ENCODE results near the gene MBP.
"Not testable (repeated sequence)": the region's sequence is repeated elsewhere in the genome, so short reads cannot be mapped to it uniquely, and the experiment has no call there.

Gene MBP

DNA sequence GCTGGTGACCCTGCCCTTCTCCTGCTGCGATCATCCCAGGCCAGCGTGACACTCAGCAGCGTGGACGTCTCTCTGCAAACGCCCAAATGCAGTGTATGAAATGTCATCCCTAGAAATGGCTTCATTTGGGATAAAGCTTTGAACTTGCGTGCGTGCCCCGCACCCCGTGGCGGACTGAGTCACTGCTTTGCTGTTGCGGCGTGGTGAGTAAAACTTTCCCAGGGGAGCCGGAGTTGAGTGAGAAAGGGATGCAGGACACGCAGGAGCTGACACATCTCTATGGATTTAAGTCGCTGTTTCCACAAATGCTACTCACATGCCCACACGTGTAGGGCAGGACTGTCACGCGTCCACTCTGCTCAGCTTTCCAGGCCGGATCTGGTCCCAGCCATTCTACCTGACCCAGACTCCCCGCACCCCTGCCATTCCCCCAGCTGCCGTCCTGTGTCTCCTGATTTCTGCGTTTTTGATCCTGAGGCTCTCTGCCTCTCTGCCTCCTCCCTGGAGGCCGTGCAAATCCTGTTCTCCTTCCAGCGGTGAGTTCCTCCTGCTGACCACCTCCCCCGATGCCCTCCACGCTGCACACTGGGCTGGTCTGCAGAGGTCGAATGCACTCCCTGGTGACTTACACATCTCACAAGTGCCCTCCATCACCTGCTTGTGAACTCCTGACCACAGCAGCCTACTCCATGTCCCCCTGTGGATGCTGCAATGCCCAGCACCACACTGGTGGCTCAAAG, 88.9 kb downstream of the MBP start:
- no peak for DNase-seq

DNA sequence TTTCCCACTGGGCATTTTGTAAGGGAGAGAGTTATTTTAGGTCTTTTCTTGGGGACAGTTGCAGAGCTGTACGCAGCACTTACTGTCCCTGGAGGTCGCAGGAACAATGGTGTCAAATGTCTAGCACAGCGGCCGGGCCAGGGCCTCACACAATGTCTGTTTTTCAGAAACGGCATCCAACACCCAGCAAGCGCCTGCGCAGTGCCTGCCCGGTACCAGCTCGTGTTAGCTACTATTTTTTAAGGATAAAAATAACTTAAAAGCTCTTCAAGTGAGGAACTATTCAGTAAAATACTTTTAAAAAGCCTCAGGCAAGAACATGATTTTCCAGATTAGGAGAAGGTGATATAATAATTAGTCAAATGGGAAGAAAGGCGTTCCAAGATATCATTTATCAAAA, 90.0 kb downstream of the MBP start:
- no peak for DNase-seq

GRCh38 chr18:77039196-77040130, 93.1 kb downstream of the MBP start:
- DNase-seq: no peak

- DNase-seq: no peak
These were observed 94.3 kb downstream of the MBP start for GRCh38 chr18:77038182-77038858.

DNA sequence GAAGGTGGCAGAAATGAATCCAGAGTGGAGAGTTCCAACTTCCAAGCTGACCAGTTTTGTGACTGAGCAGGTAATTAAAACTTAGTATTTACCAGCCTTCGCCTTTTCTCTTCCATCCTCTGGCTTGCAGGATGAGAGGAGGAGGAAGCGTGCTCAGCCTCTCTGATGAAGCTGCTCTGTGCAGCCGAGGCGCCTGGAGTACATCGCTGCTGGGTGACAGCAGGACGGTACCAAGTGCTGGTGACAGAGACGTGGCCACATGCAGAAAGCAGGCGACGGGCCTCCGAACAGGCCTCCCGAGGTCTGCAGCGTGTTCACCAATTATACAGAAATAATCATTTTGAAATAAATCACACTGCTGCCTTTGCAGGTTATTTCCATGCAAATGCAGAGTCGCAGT, 95.0 kb downstream of the MBP start:
- no peak for DNase-seq

DNA sequence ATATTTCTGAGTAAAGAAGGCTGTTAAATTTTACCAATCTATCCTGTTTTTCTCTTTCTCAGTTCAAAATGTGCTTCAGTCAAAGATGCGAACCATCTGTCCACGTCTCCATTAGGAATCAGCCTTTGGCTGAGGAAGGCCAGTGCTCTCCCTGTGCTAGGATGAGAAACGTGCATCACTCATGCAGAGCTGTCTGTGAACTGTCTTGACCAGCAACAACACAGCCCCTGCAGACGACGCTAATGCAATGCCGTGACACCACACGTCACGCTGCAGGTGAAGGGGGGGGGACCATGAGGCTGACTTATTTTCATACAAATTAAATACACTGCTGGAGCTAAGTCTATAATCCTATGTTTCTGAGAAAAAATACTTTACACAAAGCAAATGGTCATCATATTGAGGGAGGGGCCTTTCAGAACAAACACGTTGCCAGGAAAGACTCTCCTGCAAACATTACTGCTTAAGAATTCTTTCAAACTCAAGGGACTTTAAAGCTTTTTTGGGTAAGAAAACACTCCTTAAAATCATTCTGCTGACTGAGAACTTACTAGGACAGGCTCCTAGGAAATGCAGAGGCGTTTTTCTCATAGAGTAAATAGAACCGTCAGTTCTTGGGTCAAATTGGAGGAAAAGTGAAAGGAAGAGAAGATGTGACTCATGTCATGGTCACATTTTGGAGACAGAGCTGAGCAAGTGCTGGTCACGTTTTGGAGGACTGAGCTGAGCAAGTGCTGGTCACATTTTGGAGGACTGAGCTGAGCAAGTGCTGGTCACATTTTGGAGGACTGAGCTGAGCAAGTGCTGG, 97.0 kb downstream of the MBP start:
- DNase-seq: no peak

DNA sequence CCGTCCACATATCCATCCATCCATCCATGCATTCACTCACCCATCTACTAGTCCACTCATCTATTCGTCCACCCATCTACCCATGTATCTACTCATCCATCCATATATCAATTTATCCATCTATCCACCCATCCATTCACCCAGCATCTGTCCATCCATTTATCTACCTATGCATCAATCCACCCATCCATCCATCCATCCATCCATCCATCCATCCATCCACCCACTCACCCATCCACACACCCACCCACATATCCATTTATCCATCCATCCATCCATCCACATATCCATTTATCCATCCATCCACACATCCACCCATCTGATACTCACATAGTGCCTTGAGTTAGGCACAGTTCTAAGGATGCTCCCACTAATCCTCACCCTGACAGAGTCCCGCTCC, 99.0 kb downstream of the MBP start:
- DNase-seq: no peak

DNA sequence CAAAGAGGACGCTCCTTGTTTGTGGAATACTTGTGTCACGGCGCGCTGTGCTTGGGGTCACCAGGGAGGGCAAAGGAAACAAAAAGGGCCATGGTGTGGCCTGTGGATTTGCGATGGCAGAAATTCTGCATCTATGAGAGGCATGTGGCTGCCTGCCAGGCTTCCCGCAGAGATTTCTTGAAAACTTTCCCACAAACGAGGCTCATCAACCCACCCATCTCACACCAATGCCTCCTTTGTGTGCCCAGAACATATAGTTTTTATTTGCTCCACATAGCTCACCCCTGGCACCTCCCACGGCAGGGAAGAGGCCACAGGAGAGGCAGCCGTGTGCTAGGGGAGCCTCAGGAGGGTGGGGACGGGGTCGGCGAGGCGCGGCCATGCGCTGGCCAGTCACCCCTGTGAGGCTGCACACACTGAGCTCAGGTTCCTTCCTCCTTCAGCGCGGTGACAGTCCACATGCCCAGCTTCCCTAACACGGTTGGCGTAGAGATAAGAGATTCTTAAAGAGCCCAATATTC, 100.3 kb downstream of the MBP start:
- DNase-seq: no peak

DNA sequence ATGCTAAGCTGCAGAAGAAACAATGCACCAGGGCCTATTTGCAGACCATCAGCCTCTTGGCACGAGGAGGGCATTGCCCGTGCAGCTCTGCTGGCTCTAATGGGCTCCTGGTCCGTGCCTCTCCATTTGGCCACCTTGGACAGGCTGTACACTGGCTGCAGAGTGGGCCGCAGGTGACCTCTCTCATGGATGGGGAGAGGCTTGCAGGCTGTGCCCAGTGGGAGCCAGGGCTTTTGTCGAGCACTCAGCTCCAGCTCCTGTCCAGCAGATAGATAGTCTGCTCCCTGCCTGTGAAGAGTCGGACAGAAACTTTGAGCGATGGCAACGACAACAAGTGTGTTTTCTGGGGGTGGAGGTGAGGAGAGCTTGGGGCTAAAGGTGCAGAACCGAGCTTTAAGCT, 100.9 kb downstream of the MBP start:
- DNase-seq: no peak

- no peak for DNase-seq
These were observed 102.4 kb downstream of the MBP start for GRCh38 chr18:77030201-77030600.

DNA sequence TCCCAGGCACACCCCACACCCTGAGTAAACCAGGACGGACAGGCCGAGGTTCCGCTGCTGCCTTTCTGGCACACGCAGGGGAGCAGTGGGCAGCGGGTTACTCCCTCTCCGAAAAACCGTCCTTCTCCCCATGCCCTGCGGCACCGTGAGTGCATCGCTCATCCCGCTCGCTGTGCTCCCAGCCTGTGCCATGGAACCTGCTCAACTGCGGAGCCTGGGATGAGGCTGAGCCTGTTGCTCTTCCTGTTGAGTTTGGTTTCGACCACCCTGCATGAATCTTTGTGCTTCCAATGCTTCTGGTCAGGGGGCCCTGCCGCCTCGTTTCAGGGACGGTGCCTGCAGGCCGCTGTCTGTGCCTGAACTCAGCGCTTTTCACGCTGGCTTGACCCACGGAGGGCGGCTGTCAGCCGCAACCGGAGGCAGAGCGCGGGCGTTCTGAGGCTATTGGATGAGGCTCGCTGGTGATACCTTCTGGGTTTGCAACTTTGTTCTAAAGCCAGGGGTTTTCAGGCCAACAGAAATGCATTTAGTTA, 106.7 kb downstream of the MBP start:
- no peak for DNase-seq

GRCh38 chr18:77025123-77025522, 107.5 kb downstream of the MBP start:
- DNase-seq: no peak

DNA sequence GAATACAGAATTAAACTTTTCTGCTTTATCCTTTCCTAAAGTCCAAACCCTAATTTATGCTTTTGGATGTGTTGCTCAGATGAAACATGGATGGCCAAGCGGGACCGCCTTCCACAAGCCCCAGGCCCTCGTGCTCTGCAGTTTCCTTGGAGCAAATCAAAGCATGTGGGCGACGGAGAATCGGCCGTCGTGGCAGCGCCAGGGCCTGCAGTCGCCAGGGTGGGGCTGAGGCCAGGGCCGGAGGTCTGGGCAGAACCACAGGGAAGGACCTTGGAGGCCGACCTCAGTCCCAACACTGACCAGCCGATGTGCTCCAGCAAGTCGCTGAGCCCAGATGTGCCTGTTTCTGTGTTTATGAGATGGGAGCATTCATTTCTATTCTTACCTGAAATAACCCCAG, 108.1 kb downstream of the MBP start:
- DNase-seq: no peak

DNA sequence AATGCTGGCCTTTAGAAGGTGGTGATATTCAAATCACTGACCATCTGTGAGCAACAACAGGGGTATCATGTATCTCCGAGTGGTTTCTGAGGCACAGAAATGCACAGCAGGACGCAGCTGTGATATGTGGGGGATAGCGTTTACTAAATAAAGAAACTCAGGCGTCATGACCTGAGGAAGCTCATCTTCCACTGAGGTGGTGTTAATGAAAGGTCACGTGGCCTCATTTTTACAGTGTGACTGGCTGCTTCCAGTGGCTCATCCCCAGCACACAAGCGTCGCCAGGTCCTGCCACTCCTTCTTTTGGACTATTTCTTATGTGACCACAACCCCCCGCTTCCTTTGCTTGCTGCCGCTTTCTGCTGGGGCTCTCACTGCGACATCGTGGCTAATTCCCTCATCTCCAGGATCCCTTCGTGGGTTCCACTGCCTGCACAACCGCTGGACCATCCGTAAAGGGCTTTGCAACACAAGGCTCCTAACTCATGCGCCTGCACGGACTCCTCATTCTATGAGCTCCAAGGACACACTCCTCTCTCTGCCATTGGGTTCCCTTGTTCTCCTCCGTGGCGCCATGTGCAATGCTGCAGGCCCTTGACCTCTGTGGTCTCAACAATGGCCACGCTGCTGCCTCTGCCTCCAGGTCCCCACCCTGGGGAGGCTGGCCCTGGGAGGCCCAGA, 109.3 kb downstream of the MBP start:
- DNase-seq: no peak

DNA sequence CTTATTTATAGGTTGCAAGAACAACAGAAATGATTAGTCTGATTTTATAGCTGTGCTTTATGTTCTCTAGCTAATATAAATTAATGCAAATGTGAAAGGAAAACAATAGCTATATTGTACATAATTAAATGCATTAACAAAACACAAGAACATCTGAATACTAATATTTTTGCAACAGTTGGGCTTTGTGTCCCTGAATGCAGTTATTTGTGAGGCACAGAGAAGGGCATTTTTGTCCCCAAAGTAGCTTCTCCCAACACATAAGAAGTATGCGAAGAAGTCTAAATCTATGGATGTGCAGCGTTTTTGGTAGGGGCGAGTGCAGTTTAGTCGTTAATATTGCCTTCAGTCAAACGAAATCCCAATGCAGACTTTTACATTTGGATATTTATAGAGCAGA, 110.0 kb downstream of the MBP start:
- DNase-seq: no peak

- DNase-seq: no peak
These were observed 110.5 kb downstream of the MBP start for GRCh38 chr18:77022116-77022515.

- DNase-seq: not testable (repeated sequence)
These were observed 111.1 kb downstream of the MBP start for GRCh38 chr18:77021478-77021877.

- DNase-seq: no peak
These were observed 111.5 kb downstream of the MBP start for GRCh38 chr18:77021075-77021474.

- no peak for DNase-seq
These were observed 112.0 kb downstream of the MBP start for GRCh38 chr18:77020561-77020960.

GRCh38 chr18:77019641-77020040, 112.9 kb downstream of the MBP start:
- no peak for DNase-seq

GRCh38 chr18:77018650-77019049, 113.9 kb downstream of the MBP start:
- DNase-seq: not testable (repeated sequence)

- no peak for DNase-seq
These were observed 115.2 kb downstream of the MBP start for GRCh38 chr18:77017355-77017754.
